Measurements from ENCODE around the gene TRIM44.
"Not testable (repeated sequence)": the region's sequence is repeated elsewhere in the genome, so short reads cannot be mapped to it uniquely, and the experiment has no call there.

- TF ChIP-seq CTCF (IDR thresholded peaks at IDR 0.05); ZFX (IDR thresholded peaks at IDR 0.05; ENCODE audit: borderline replicate concordance): not testable (repeated sequence)
These were observed 53.1 kb downstream of the TRIM44 start for GRCh38 chr11:35715677-35716076.
